Tibial artery (tissue), 4 donors: ENCODE results near the gene SLC43A3.

ENCODE experiments used
- DNase-seq, 2 donors: peaks; one replicate each; pipeline ENCODE4 v3.0.0-alpha.2; 2019
- H3K27ac ChIP-seq, 2 donors: fragments of 200-600 bp; sonication (generic) in 1 of 2; 1 replicate in 1 of 2; 2 replicates in 1 of 2; pipeline ENCODE4 v1.5.1; 2018 to 2019; ENCODE audit warnings: mild to moderate bottlenecking in 1 of 2
- H3K27me3 ChIP-seq, 2 donors: fragments of 200-600 bp; sonication (generic) in 1 of 2; one replicate each; pipeline versions ENCODE4 v1.5.1 to v1.6.0; 2016 to 2019
- H3K36me3 ChIP-seq, 3 donors: fragments of 200-600 bp; sonication (generic) in 2 of 3; one replicate each; pipeline ENCODE4 v1.5.1; 2016 to 2019; ENCODE audit warnings: mild to moderate bottlenecking in 2 of 3
- H3K4me1 ChIP-seq, 4 donors: fragments of 200-600 bp; sonication (generic) in 2 of 4; 1 replicate in 3 of 4; 2 replicates in 1 of 4; pipeline ENCODE4 v1.5.1; 2016 to 2019
- H3K4me3 ChIP-seq, 2 donors: fragments of 200-600 bp; sonication (generic) in 1 of 2; 1 replicate in 1 of 2; 2 replicates in 1 of 2; pipeline ENCODE4 v1.5.1; 2018 to 2019; ENCODE audit warnings: mild to moderate bottlenecking in 2 of 2
- H3K9me3 ChIP-seq, 3 donors: fragments of 200-600 bp; sonication (generic) in 1 of 3; one replicate each; pipeline ENCODE4 v1.5.1; 2016 to 2019
- intact Hi-C: fragments of 100-400 bp; cut with DNase I; formaldehyde crosslinking; loops from one replicate; pipeline ENCODE4 v1.15.0; 2023; ENCODE audit warnings: low total_unique reads
- TF ChIP-seq, protein P1 (sequence below), 2 experiments: fragments of 200-600 bp in 1 of 2; fragments of 450-650 bp in 1 of 2; IDR thresholded peaks; one replicate each; pipeline ENCODE4 v1.5.1; 2017 to 2019; ENCODE audit warnings: antibody characterized with exemption in 2 of 2, mild to moderate bottlenecking in 1 of 2, moderate library complexity in 1 of 2

Gene SLC43A3

DNA sequence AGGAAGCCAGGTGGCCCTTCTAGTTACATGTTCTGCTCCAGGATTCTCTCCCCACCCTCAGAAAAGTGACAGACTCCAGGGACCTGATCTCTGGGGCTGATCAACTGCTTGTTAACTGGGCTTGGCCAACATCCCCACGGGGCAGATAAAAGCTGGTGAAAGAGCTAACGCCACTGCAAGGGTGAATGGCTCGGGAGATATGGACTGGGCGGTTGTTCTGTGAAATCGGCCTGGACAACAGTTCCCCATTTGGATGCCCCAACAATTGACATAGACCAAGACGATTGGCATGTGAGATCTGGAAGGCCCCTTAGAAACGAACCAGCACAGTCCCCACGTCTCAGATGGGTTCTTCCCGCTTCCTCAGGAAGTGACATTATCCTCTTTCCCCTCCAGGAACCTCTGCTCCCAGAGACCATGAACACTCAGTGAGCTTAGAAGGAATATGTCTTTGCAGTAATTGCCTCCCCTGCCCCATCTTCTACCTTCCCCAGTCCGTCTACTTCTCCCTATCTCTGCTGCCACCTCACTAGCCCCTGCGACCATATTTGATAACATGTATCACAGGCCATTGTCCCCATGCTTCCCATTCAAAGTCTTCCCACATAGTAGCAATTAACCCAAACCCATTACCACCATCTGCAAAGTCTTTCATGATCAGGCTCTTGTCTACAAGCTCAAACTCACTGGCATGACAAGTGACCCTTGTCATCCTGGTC, 30.9 kb downstream of the SLC43A3 start:
- Histone ChIP-seq H3K9me3 (no peaks in the 10 kb centered on the region), H3K4me1 (no peaks in the 10 kb centered on the region), H3K27ac (no peak overlapping the region), H3K27me3 (no peaks in the 10 kb centered on the region), H3K4me3 (no peak overlapping the region), H3K36me3 (no peaks in the 10 kb centered on the region)
- TF ChIP-seq, protein P1, sequence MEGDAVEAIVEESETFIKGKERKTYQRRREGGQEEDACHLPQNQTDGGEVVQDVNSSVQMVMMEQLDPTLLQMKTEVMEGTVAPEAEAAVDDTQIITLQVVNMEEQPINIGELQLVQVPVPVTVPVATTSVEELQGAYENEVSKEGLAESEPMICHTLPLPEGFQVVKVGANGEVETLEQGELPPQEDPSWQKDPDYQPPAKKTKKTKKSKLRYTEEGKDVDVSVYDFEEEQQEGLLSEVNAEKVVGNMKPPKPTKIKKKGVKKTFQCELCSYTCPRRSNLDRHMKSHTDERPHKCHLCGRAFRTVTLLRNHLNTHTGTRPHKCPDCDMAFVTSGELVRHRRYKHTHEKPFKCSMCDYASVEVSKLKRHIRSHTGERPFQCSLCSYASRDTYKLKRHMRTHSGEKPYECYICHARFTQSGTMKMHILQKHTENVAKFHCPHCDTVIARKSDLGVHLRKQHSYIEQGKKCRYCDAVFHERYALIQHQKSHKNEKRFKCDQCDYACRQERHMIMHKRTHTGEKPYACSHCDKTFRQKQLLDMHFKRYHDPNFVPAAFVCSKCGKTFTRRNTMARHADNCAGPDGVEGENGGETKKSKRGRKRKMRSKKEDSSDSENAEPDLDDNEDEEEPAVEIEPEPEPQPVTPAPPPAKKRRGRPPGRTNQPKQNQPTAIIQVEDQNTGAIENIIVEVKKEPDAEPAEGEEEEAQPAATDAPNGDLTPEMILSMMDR (IDR thresholded peaks at IDR 0.05), result no peak
- intact Hi-C loops, result no loop called here
- no peak for DNase-seq

DNA sequence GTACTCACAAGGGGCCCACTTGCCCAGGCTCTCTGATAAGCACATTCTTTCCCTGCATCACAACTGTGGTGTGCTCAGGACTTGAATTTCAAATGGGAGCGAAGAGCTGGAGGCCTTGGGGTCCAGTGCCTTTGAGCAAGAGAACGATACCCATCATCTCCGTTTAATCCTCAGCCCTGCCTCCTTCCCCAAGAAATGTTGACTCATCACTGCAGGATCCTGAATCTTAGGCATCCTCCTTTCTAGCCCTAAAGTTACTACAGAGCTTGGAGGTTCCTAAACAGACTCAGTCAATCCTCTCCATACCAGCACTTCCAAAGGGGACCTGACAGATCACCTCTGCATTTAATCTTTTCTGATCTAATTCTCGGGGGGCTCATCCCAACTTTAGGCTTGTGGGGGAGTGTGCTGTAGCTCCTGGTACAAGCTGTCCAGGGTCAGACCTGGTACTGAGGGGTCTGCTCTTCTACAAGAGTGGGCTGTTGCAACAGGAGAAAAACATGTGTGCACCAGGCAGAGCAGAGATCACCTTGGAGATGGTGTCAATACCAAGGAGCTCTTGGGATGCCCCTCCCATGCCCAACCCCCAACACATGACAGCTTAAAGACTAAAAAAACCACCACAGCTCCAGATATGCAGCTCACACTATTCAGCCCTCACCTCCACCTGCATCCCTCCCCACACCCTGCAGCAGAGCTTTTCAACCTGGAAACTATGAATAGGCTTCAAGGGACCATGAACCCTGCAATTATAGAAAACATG, 32.5 kb downstream of the SLC43A3 start:
- no peaks in the 10 kb centered on the region for H3K27me3 ChIP-seq
- TF ChIP-seq, protein P1 (IDR thresholded peaks at IDR 0.05), result no peak
- H3K9me3 ChIP-seq, result no peaks in the 10 kb centered on the region
- no peaks in the 10 kb centered on the region for H3K36me3 ChIP-seq
- no peaks in the 10 kb centered on the region for H3K4me1 ChIP-seq
- H3K27ac ChIP-seq, result no peak overlapping the region
- H3K4me3 ChIP-seq, result no peak overlapping the region
- DNase-seq, result no peak
- intact Hi-C loops, result no loop called here

DNA sequence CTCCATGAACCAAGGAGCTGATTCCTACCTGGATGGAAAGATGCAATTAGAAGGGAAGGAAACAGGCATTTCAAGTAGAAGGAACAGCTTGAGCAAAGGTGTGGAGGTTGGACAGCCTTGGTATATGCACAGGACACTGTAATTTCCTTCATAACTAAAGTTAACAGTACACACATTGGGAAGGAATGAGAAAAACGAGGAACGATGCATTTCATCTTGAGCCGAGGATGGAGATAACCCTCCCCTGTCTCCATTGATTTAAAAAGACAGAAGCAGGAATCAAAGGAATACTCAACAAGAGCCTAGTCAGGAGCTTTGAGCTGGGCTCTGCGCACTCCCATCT, 34.2 kb downstream of the SLC43A3 start:
- Histone ChIP-seq H3K27ac (no peak overlapping the region), H3K36me3 (no peaks in the 10 kb centered on the region), H3K27me3 (no peaks in the 10 kb centered on the region), H3K4me3 (no peak overlapping the region), H3K4me1 (no peaks in the 10 kb centered on the region), H3K9me3 (no peaks in the 10 kb centered on the region)
- DNase-seq, result no peak
- intact Hi-C loops, result no loop called here
- TF ChIP-seq, protein P1 (IDR thresholded peaks at IDR 0.05), result no peak

DNA sequence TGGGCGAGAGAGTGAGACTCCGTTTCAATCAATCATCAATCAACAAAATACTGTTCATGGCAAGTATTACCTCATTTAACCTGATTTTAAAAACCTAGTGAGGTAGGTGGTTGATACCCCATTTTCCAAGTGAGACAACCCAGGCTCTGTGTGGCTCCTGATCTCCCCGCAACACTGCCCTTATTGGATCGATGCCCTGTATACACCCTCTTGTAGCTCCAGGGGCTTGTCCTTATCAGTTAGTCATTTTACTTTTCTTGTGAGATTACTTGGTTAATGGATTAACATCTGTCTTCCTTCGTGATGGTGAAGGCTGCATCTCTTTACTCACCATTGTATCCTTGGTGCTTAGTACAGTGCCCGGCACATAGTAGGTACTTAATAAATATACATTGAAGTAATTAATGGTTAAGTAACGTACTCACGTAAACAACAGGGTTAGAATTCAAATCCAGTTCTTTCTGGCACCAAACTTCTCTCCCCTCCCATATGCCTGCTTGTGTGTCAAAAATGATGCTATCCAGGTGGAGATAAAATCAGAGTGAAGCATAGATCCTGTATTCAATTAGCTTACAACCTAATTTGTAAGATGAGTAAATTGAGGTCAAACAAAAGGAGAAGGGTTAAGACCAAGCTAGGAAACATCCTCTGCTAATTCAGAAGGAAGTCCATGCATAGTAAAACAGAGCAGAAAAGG, 34.7 kb downstream of the SLC43A3 start:
- Histone ChIP-seq H3K4me1 (no peaks in the 10 kb centered on the region), H3K9me3 (no peaks in the 10 kb centered on the region), H3K36me3 (no peaks in the 10 kb centered on the region), H3K27ac (no peak overlapping the region), H3K4me3 (no peak overlapping the region), H3K27me3 (no peaks in the 10 kb centered on the region)
- intact Hi-C loops, result no loop called here
- TF ChIP-seq, protein P1 (IDR thresholded peaks at IDR 0.05), result no peak
- DNase-seq, result no peak

DNA sequence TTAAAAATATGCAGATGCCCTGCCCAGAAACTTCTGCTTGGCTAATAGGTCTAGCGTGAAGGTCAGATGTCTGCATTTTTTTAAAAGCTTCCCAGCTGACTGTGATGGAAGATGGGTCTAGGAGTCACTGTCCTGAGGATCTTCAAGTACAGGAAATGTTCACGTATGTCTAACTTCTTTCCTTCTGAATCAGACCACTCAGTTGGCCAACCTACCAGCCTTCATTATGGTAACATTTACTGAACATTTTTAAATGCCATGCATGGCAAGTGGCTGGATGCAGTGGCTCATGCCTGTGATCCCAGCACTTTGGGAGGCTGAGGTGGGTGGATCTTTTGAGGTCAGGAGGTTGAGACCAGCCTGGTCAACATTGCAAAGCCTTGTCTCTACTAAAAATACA, 35.4 kb downstream of the SLC43A3 start:
- Histone ChIP-seq H3K27ac (no peak overlapping the region), H3K36me3 (no peaks in the 10 kb centered on the region), H3K4me3 (no peak overlapping the region), H3K4me1 (no peaks in the 10 kb centered on the region), H3K9me3 (no peaks in the 10 kb centered on the region), H3K27me3 (no peaks in the 10 kb centered on the region)
- TF ChIP-seq, protein P1 (IDR thresholded peaks at IDR 0.05), result no peak
- intact Hi-C loops, result no loop called here
- DNase-seq, result no peak
